ENCODE measurements around the gene GRIA3. TPM values are rescaled to one million over a fixed set of nuclear protein-coding genes. Genes with fewer than 3 reads are reported as not detected.
A peak's percentile ranks its signal among the peaks of the same experiment; 100 is the strongest.

The GRIA3 gene
- total RNA-seq, 1 experiment from 2014 or later, result 3.8 TPM

DNA sequence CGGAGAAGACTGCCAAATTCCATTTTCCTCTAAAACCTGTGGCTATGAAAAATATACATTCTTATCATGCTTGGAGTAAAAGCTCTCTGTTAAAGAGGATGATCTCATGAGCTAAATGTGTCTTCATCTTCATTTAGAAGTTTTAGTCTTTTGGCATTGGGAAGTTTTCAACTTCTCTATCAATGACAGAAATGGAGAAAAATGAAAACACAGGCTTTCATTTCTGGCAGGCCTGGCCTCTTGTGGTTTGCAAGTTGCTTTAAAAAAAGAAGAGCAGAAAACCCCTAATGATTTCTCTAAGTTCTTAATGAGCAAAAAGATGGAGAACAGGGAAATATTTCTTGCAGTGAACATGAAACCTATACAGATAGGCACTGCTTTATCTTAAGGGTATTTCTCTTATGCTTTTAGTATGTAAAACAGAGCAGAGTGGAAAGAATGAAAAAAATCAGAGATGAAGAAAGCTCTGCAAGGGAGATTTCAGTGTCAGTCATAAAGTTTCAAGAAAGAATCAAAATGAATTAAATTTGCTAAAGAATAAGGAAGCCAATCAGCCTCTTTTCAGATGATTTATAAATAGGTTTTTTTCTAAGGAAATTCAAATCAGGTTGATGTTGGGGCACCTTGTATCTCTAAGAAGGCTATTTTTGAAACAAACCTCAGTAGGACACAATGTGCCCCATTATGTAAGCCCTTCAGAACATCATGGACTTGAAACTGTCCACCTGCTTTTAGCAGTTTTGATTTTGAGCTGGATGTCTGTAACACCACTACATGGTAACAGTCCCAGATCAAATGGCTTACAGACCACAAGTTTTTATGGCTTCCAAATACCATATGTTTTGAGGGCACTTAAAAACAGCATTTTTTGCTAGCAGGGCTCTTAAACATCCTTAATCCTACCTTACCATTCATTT is 225.0 kb downstream of the GRIA3 start (continued):
- TF ChIP-seq, protein P1, sequence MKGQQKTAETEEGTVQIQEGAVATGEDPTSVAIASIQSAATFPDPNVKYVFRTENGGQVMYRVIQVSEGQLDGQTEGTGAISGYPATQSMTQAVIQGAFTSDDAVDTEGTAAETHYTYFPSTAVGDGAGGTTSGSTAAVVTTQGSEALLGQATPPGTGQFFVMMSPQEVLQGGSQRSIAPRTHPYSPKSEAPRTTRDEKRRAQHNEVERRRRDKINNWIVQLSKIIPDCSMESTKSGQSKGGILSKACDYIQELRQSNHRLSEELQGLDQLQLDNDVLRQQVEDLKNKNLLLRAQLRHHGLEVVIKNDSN (CRISPR knock-in tag; IDR thresholded peaks at IDR 0.05), result no peak
- TF ChIP-seq ZNF263 (CRISPR knock-in tag; IDR thresholded peaks at IDR 0.05; ENCODE audit: low read depth) (no peak), MYBL2 (CRISPR knock-in tag; IDR thresholded peaks at IDR 0.05) (no peak), ESRRA (CRISPR knock-in tag; IDR thresholded peaks at IDR 0.05; ENCODE audit: borderline replicate concordance) (no peak), GTF2I (CRISPR knock-in tag; conservative IDR thresholded peaks at IDR 0.05) (no peak), ZNF671 (CRISPR knock-in tag; IDR thresholded peaks at IDR 0.05) (no peak), ZNF138 (CRISPR knock-in tag; conservative IDR thresholded peaks at IDR 0.05) (no peak), ZNF416 (CRISPR knock-in tag; IDR thresholded peaks at IDR 0.05) (no peak), SMAD4 (CRISPR knock-in tag; IDR thresholded peaks at IDR 0.05) (no peak)
- TF ChIP-seq, protein P2, sequence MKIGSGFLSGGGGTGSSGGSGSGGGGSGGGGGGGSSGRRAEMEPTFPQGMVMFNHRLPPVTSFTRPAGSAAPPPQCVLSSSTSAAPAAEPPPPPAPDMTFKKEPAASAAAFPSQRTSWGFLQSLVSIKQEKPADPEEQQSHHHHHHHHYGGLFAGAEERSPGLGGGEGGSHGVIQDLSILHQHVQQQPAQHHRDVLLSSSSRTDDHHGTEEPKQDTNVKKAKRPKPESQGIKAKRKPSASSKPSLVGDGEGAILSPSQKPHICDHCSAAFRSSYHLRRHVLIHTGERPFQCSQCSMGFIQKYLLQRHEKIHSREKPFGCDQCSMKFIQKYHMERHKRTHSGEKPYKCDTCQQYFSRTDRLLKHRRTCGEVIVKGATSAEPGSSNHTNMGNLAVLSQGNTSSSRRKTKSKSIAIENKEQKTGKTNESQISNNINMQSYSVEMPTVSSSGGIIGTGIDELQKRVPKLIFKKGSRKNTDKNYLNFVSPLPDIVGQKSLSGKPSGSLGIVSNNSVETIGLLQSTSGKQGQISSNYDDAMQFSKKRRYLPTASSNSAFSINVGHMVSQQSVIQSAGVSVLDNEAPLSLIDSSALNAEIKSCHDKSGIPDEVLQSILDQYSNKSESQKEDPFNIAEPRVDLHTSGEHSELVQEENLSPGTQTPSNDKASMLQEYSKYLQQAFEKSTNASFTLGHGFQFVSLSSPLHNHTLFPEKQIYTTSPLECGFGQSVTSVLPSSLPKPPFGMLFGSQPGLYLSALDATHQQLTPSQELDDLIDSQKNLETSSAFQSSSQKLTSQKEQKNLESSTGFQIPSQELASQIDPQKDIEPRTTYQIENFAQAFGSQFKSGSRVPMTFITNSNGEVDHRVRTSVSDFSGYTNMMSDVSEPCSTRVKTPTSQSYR (CRISPR knock-in tag; IDR thresholded peaks at IDR 0.05), result no peak
- TF ChIP-seq, protein P3, sequence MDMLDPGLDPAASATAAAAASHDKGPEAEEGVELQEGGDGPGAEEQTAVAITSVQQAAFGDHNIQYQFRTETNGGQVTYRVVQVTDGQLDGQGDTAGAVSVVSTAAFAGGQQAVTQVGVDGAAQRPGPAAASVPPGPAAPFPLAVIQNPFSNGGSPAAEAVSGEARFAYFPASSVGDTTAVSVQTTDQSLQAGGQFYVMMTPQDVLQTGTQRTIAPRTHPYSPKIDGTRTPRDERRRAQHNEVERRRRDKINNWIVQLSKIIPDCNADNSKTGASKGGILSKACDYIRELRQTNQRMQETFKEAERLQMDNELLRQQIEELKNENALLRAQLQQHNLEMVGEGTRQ (CRISPR knock-in tag; IDR thresholded peaks at IDR 0.05), result no peak
- TF ChIP-seq, protein P4, sequence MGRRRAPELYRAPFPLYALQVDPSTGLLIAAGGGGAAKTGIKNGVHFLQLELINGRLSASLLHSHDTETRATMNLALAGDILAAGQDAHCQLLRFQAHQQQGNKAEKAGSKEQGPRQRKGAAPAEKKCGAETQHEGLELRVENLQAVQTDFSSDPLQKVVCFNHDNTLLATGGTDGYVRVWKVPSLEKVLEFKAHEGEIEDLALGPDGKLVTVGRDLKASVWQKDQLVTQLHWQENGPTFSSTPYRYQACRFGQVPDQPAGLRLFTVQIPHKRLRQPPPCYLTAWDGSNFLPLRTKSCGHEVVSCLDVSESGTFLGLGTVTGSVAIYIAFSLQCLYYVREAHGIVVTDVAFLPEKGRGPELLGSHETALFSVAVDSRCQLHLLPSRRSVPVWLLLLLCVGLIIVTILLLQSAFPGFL (CRISPR knock-in tag; IDR thresholded peaks at IDR 0.05; ENCODE audit: borderline replicate concordance), result no peak
- TF ChIP-seq, protein P5, sequence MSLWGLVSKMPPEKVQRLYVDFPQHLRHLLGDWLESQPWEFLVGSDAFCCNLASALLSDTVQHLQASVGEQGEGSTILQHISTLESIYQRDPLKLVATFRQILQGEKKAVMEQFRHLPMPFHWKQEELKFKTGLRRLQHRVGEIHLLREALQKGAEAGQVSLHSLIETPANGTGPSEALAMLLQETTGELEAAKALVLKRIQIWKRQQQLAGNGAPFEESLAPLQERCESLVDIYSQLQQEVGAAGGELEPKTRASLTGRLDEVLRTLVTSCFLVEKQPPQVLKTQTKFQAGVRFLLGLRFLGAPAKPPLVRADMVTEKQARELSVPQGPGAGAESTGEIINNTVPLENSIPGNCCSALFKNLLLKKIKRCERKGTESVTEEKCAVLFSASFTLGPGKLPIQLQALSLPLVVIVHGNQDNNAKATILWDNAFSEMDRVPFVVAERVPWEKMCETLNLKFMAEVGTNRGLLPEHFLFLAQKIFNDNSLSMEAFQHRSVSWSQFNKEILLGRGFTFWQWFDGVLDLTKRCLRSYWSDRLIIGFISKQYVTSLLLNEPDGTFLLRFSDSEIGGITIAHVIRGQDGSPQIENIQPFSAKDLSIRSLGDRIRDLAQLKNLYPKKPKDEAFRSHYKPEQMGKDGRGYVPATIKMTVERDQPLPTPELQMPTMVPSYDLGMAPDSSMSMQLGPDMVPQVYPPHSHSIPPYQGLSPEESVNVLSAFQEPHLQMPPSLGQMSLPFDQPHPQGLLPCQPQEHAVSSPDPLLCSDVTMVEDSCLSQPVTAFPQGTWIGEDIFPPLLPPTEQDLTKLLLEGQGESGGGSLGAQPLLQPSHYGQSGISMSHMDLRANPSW (CRISPR knock-in tag; conservative IDR thresholded peaks at IDR 0.05; ENCODE audit: low read depth), result no peak

DNA sequence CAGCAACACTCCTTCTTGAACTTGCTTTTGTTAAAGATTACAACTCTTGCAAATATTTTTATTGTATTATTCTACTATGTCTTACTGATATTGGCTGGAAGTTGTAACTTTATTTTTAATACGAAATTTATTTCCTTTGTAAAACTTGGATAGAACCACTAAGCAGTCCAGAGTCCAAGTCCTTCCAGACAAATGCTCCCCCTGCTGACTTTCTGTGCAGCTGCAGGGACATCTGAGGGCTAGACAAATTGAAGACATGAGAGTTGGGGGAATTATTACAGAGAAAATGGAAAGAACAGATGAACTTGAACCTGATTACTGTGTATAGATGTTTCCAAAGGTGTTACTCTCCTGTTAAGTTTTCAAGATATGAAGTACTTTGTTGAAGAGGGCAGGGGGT is 238.8 kb downstream of the GRIA3 start:
- CTCF ChIA-PET, result interaction anchor here (0.6 to 2.1 kb wide), 6 partner anchors 8 to 249 kb away, joined by 3 to 6 read pairs (median 3); no protein-coding TSS in a partner anchor
- H3K4me1 Mint-ChIP-seq, result peaks cover 22% of the 10 kb centered on the region
- no peak for TF ChIP-seq CREM (CRISPR knock-in tag; IDR thresholded peaks at IDR 0.05)
- TF ChIP-seq ZNF396 (CRISPR knock-in tag; IDR thresholded peaks at IDR 0.05; ENCODE audit: borderline replicate concordance), result no peak
- TF ChIP-seq, protein P6, sequence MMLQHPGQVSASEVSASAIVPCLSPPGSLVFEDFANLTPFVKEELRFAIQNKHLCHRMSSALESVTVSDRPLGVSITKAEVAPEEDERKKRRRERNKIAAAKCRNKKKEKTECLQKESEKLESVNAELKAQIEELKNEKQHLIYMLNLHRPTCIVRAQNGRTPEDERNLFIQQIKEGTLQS (CRISPR knock-in tag; conservative IDR thresholded peaks at IDR 0.05), result no peak
- TF ChIP-seq, protein P7, sequence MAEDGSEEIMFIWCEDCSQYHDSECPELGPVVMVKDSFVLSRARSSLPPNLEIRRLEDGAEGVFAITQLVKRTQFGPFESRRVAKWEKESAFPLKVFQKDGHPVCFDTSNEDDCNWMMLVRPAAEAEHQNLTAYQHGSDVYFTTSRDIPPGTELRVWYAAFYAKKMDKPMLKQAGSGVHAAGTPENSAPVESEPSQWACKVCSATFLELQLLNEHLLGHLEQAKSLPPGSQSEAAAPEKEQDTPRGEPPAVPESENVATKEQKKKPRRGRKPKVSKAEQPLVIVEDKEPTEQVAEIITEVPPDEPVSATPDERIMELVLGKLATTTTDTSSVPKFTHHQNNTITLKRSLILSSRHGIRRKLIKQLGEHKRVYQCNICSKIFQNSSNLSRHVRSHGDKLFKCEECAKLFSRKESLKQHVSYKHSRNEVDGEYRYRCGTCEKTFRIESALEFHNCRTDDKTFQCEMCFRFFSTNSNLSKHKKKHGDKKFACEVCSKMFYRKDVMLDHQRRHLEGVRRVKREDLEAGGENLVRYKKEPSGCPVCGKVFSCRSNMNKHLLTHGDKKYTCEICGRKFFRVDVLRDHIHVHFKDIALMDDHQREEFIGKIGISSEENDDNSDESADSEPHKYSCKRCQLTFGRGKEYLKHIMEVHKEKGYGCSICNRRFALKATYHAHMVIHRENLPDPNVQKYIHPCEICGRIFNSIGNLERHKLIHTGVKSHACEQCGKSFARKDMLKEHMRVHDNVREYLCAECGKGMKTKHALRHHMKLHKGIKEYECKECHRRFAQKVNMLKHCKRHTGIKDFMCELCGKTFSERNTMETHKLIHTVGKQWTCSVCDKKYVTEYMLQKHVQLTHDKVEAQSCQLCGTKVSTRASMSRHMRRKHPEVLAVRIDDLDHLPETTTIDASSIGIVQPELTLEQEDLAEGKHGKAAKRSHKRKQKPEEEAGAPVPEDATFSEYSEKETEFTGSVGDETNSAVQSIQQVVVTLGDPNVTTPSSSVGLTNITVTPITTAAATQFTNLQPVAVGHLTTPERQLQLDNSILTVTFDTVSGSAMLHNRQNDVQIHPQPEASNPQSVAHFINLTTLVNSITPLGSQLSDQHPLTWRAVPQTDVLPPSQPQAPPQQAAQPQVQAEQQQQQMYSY (CRISPR knock-in tag; IDR thresholded peaks at IDR 0.05), result no peak
- TF ChIP-seq SOX15 (CRISPR knock-in tag; IDR thresholded peaks at IDR 0.05), result no peak
- no peak for TF ChIP-seq EMX1 (CRISPR knock-in tag; IDR thresholded peaks at IDR 0.05)
- no peak for TF ChIP-seq FOXP1 (CRISPR knock-in tag; IDR thresholded peaks at IDR 0.05; ENCODE audit: borderline replicate concordance)

More for the DNA sequence above, 238.8 kb downstream of the GRIA3 start:
- POLR2A ChIA-PET, result no interaction called here
- peak; percentile 58; the same call in 1 of the 2 replicates for ATAC-seq
- no peaks in the 10 kb centered on the region for H3K36me3 Mint-ChIP-seq
- H3K27me3 Mint-ChIP-seq (ENCODE audit: low read depth), result no peaks in the 10 kb centered on the region
- H3K9me3 Mint-ChIP-seq, result no peaks in the 10 kb centered on the region
- H3K4me3 Mint-ChIP-seq, result no peak overlapping the region
- DNase-seq (ENCODE audit: low spot score), result peak; percentile 11
- H3K27ac Mint-ChIP-seq, result no peak overlapping the region
